ENCODE results near the gene ERFE. TPM values are rescaled to one million over a fixed set of nuclear protein-coding genes. Genes with fewer than 3 reads are reported as not detected.

The ERFE gene
- total RNA-seq, 5 donors from 2014 or later (not counting 1 experiment from before 2014, with no cell fraction given), result not detected

DNA sequence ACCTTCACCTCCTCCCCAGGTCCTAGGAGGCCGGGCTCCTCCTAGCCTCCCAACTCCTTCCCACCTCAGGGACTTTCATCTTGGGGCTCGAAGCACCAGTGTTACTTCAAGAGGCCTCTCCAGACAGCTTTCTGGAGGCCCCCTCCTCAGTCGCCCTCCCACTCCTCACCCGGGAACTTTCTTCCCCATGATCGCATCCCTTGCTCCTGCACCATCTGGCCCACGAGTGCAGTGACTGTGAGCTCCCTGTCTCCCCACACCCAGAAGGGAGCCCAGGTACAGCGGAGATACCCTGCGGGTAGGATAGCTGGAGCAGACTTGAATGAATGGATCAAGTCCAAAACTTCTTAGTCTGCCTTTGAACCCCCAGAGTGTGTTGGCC lies 6.1 kb downstream of the ERFE start:
- Mint-ChIP-seq H3K36me3 (peaks cover 15% of the 10 kb centered on the region), H3K4me1 (peaks cover 6 to 10% (median 7%) of the 10 kb centered on the region in 3 donors), H3K4me3 (peak overlapping the region in 1 of 3 donors; percentile 51), H3K9me3 (no peaks in the 10 kb centered on the region), H3K27ac (no peak overlapping the region), H3K27me3 (peaks cover 7 to 32% of the 10 kb centered on the region in 2 donors)
- H3K4me1 ChIP-seq (ENCODE audit: control insufficient read depth in 1 of 2, extremely low read depth in 1 of 2, insufficient read depth in 2 of 2, low read length in 2 of 2), result peaks cover 0 to 6% of the 10 kb centered on the region in 2 experiments
- DNase-seq, result no peak
- WGBS (ENCODE audit: insufficient coverage), result 93% methylated on average over 6 of the region's 8 CpGs
- H3K36me3 ChIP-seq (ENCODE audit: control insufficient read depth in 2 of 2, extremely low read depth in 1 of 2, insufficient read depth in 1 of 2, low read length in 1 of 2), result peaks cover 7 to 16% of the 10 kb centered on the region in 2 donors
- ChIA-PET POLR2A (no interaction called here), CTCF (no interaction called here)
- H3K27me3 ChIP-seq (replicated peaks in 1 of 2; ENCODE audit: control insufficient read depth in 2 of 2, extremely low read depth in 1 of 2, insufficient read depth in 2 of 2, low read length in 1 of 2), result peaks cover 0 to 48% of the 10 kb centered on the region in 2 experiments
- no peak for ATAC-seq (replicated peaks in 1 of 4)
- no peak overlapping the region for H3K4me3 ChIP-seq (ENCODE audit: control insufficient read depth in 1 of 2, extremely low read depth in 1 of 2, low read length in 1 of 2)
- H3K27ac ChIP-seq (ENCODE audit: low read length), result no peak overlapping the region
- H3K9me3 ChIP-seq, result no peaks in the 10 kb centered on the region

DNA sequence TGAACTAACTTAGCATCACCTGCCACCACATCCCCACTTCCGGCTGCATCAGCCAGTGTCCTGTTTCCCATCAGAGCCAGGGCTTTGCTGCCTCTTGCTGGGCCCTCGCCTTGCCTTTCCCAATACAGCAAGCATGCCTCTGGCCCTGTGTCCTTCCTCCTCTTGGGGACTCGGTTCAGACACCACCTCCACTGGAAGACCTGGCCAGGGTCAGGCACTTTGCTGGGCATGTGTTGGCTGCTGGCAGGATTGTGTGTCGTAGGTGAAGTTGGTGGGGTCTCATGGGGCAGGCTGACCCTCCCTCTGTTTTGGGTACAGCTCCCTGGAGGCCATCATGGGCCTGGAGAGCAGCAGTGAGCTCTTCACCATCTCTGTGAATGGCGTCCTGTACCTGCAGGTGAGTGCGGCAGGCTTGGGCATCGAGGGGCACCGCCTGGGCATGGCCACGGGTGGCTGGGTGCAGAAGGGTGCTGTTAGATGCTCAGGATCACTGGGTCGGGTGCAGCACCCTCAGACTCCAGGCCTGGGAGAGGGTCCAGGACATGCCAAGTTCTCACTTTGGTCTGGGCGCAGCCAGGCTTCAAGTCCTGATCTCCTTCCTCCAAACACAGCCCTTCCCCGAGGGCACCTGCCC lies 6.6 kb downstream of the ERFE start:
- no peaks in the 10 kb centered on the region for H3K9me3 ChIP-seq
- Mint-ChIP-seq H3K27ac (no peak overlapping the region), H3K36me3 (peaks cover 18% of the 10 kb centered on the region), H3K4me3 (peak overlapping the region in 1 of 3 donors; percentile 51), H3K4me1 (peaks cover 6 to 8% (median 7%) of the 10 kb centered on the region in 3 donors), H3K27me3 (peaks cover 7 to 28% of the 10 kb centered on the region in 2 donors), H3K9me3 (no peaks in the 10 kb centered on the region)
- POLR2A ChIA-PET, result no interaction called here
- 90% methylated on average over 9 of the region's 12 CpGs for WGBS (ENCODE audit: insufficient coverage)
- H3K4me1 ChIP-seq (ENCODE audit: control insufficient read depth in 1 of 2, extremely low read depth in 1 of 2, insufficient read depth in 2 of 2, low read length in 2 of 2), result peaks cover 0 to under 1% of the 10 kb centered on the region in 2 experiments
- no peak overlapping the region for H3K4me3 ChIP-seq (ENCODE audit: control insufficient read depth in 1 of 2, extremely low read depth in 1 of 2, low read length in 1 of 2)
- peaks cover 7 to 21% of the 10 kb centered on the region in 2 donors for H3K36me3 ChIP-seq (ENCODE audit: control insufficient read depth in 2 of 2, extremely low read depth in 1 of 2, insufficient read depth in 1 of 2, low read length in 1 of 2)
- DNase-seq, result no peak
- peaks cover 0 to 43% of the 10 kb centered on the region in 2 experiments for H3K27me3 ChIP-seq (replicated peaks in 1 of 2; ENCODE audit: control insufficient read depth in 2 of 2, extremely low read depth in 1 of 2, insufficient read depth in 2 of 2, low read length in 1 of 2)
- no peak for ATAC-seq (replicated peaks in 1 of 4)
- CTCF ChIA-PET, result no interaction called here
- H3K27ac ChIP-seq (ENCODE audit: low read length), result no peak overlapping the region

DNA sequence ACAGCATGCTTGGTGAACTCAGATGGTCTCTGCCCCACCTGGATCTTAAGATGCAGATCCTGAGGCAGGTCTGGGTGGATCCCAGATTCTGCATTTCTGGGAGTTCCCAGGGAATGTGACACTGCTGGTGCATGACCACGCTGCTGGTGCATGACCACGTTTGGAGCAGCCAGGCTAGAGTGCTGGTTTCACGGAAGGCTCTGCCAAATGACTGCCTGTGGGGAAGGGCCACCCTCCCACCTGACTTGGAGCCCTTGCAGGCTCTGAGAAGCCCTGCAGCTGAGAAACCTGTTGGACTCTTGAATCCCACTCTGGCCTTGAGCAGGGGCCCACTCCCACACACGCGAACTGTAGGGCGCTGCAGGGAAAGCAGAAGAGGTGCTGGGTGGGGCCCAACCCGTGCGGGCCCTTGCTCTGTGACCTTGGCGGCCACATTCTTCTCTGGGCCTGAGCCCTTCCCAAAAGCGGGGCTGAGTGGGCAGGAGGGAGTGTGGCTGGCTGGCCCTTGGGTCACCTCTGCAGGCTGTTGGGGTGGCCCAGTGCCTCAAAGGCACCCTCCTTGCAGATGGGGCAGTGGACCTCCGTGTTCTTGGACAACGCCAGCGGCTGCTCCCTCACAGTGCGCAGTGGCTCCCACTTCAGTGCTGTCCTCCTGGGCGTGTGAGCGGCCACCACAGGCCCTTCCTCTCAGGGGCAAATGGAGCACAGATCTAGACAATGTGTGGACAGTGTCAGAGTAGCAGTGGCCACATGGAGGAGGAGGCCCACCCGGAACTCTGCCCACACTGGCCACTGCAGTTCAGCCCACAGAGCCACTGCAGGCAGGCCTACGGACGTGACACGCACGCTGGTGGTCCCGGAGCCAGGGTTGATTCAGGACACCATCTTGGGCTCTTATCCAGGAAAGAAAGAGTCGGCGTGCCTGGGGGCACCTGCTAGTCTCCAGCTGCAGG lies 7.9 kb downstream of the ERFE start:
- no peak for DNase-seq
- peak in 2 of 4 experiments; percentile 9 to 10 for ATAC-seq (replicated peaks in 1 of 4)
- Mint-ChIP-seq H3K36me3 (peaks cover 26% of the 10 kb centered on the region), H3K27me3 (peaks cover 7 to 15% of the 10 kb centered on the region in 2 donors), H3K27ac (no peak overlapping the region), H3K9me3 (no peaks in the 10 kb centered on the region), H3K4me1 (peaks cover 6 to 8% (median 7%) of the 10 kb centered on the region in 3 donors), H3K4me3 (no peak overlapping the region)
- peaks cover 0 to 30% of the 10 kb centered on the region in 2 experiments for H3K27me3 ChIP-seq (replicated peaks in 1 of 2; ENCODE audit: control insufficient read depth in 2 of 2, extremely low read depth in 1 of 2, insufficient read depth in 2 of 2, low read length in 1 of 2)
- no peak overlapping the region for H3K4me3 ChIP-seq (ENCODE audit: control insufficient read depth in 1 of 2, extremely low read depth in 1 of 2, low read length in 1 of 2)
- 93% methylated on average over 22 of the region's 24 CpGs for whole genome bisulfite sequencing (ENCODE audit: insufficient coverage)
- no peak overlapping the region for H3K27ac ChIP-seq (ENCODE audit: low read length)
- CTCF ChIA-PET, result no interaction called here
- H3K4me1 ChIP-seq (ENCODE audit: control insufficient read depth in 1 of 2, extremely low read depth in 1 of 2, insufficient read depth in 2 of 2, low read length in 2 of 2), result no peaks in the 10 kb centered on the region
- H3K9me3 ChIP-seq, result no peaks in the 10 kb centered on the region
- peaks cover 7 to 32% of the 10 kb centered on the region in 2 donors for H3K36me3 ChIP-seq (ENCODE audit: control insufficient read depth in 2 of 2, extremely low read depth in 1 of 2, insufficient read depth in 1 of 2, low read length in 1 of 2)
- POLR2A ChIA-PET, result no interaction called here

DNA sequence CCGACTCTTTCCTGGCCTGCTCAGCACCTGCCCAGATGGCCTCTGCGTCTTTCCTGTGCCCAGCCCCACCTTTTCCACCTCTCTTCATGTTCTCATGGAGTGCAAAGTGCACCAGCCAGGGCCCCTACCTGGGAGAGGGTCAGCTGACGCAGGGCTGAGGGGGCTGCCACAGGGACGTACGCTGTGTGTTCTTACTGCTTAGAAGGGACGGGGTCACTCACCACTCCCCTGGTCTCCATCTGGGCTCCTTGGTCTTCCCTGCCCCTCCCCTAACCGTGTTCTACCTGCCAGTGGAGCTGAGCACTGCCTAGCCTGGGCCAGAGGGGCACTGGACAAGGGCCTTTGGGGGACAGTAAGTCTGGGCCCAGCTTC lies 8.6 kb downstream of the ERFE start:
- no peak overlapping the region for H3K4me3 ChIP-seq (ENCODE audit: control insufficient read depth in 1 of 2, extremely low read depth in 1 of 2, low read length in 1 of 2)
- no peak overlapping the region for H3K4me3 Mint-ChIP-seq
- WGBS (ENCODE audit: insufficient coverage), result 92% methylated on average over 7 of the region's 7 CpGs

DNA sequence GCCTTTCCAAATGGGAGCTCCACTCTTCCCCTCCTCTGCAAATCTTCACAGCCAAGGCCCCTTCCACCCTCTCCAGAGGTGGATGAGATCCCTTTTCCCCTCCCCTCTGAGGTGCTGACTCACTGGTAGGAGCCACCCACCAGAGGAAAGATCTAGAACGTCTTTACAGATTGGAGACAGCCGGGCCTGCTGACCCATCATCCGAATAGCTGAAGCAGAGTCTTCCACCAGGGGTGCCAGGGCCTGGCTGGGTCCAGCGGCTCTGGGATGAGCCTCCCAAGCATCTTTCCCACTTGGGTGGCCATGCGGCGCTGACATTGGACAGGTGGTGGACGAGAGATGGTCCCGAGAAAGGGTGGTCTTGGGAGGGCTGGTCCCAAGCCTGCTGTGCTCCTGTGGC lies 9.0 kb downstream of the ERFE start:
- Mint-ChIP-seq H3K9me3 (no peaks in the 10 kb centered on the region), H3K36me3 (peaks cover 33% of the 10 kb centered on the region), H3K4me1 (peaks cover 6 to 8% (median 7%) of the 10 kb centered on the region in 3 donors), H3K27me3 (peaks cover 7 to 15% of the 10 kb centered on the region in 2 donors), H3K27ac (no peak overlapping the region), H3K4me3 (no peak overlapping the region)
- Histone ChIP-seq H3K27ac (ENCODE audit: low read length) (no peak overlapping the region), H3K4me3 (ENCODE audit: control insufficient read depth in 1 of 2, extremely low read depth in 1 of 2, low read length in 1 of 2) (no peak overlapping the region), H3K9me3 (no peaks in the 10 kb centered on the region), H3K27me3 (replicated peaks in 1 of 2; ENCODE audit: control insufficient read depth in 2 of 2, extremely low read depth in 1 of 2, insufficient read depth in 2 of 2, low read length in 1 of 2) (peaks cover 0 to 20% of the 10 kb centered on the region in 2 experiments), H3K4me1 (ENCODE audit: control insufficient read depth in 1 of 2, extremely low read depth in 1 of 2, insufficient read depth in 2 of 2, low read length in 2 of 2) (no peaks in the 10 kb centered on the region), H3K36me3 (ENCODE audit: control insufficient read depth in 2 of 2, extremely low read depth in 1 of 2, insufficient read depth in 1 of 2, low read length in 1 of 2) (peaks cover 12 to 43% of the 10 kb centered on the region in 2 donors)
- DNase-seq (no peak), ATAC-seq (replicated peaks in 1 of 4) (no peak)
- ChIA-PET POLR2A (no interaction called here), CTCF (no interaction called here)
- 90% methylated on average over 6 of the region's 8 CpGs for WGBS (ENCODE audit: insufficient coverage)

More for the DNA sequence above, 8.6 kb downstream of the ERFE start:
- Mint-ChIP-seq H3K9me3 (no peaks in the 10 kb centered on the region), H3K36me3 (peaks cover 29% of the 10 kb centered on the region), H3K27me3 (peaks cover 7 to 15% of the 10 kb centered on the region in 2 donors), H3K4me1 (peaks cover 6 to 8% (median 7%) of the 10 kb centered on the region in 3 donors), H3K27ac (no peak overlapping the region)
- H3K27me3 ChIP-seq (replicated peaks in 1 of 2; ENCODE audit: control insufficient read depth in 2 of 2, extremely low read depth in 1 of 2, insufficient read depth in 2 of 2, low read length in 1 of 2), result peaks cover 0 to 25% of the 10 kb centered on the region in 2 experiments
- no peak overlapping the region for H3K27ac ChIP-seq (ENCODE audit: low read length)
- ChIA-PET POLR2A (no interaction called here), CTCF (no interaction called here)
- DNase-seq, result no peak
- H3K4me1 ChIP-seq (ENCODE audit: control insufficient read depth in 1 of 2, extremely low read depth in 1 of 2, insufficient read depth in 2 of 2, low read length in 2 of 2), result no peaks in the 10 kb centered on the region
- peaks cover 9 to 39% of the 10 kb centered on the region in 2 donors for H3K36me3 ChIP-seq (ENCODE audit: control insufficient read depth in 2 of 2, extremely low read depth in 1 of 2, insufficient read depth in 1 of 2, low read length in 1 of 2)
- no peaks in the 10 kb centered on the region for H3K9me3 ChIP-seq
- no peak for ATAC-seq (replicated peaks in 1 of 4)

DNA sequence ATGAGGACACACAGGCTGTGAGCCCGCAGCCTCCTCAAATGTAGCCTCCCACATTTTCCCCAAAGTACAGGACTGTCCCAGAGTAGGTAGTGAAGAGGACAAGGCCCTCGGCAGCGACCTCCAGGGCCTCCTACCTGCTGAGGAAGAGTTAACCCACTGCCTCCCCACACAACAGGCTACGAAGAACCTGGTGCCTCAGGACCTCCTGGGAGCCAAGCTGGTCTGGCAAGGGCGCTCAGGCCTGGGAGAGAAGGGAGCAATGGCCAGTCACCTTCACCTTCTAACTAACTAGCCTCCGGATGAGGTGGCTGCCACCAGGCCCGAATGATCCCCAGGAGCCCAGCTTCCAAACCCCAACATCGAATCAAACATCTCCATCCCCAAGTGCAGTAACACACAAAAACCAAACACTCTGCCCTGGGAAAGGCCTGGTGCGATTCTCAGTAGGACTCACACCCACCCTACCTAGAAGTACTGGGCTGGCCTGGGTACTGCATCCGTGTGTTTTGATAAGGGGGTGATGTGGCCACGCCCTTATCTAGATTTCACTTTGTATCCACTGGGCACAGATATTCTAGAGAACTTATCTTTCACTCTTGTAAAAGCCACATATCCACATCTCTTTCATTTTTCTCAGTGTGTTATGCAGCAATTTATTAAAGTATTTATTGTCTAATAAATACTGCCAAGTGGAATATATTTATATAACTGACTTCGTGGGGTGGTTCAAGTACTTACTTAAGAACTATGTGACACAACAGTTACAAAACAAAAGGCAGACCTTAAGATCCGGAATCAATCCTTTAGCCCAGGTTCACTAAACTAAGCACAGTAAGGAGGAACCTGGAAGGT lies 9.7 kb downstream of the ERFE start:
- no peaks in the 10 kb centered on the region for H3K9me3 Mint-ChIP-seq
- 100% methylated on average over 5 of the region's 13 CpGs for WGBS (ENCODE audit: insufficient coverage)
- Histone ChIP-seq H3K4me3 (ENCODE audit: control insufficient read depth in 1 of 2, extremely low read depth in 1 of 2, low read length in 1 of 2) (no peak overlapping the region), H3K4me1 (ENCODE audit: control insufficient read depth in 1 of 2, extremely low read depth in 1 of 2, insufficient read depth in 2 of 2, low read length in 2 of 2) (no peaks in the 10 kb centered on the region), H3K27me3 (replicated peaks in 1 of 2; ENCODE audit: control insufficient read depth in 2 of 2, extremely low read depth in 1 of 2, insufficient read depth in 2 of 2, low read length in 1 of 2) (peaks cover 0 to 14% of the 10 kb centered on the region in 2 experiments), H3K36me3 (ENCODE audit: control insufficient read depth in 2 of 2, extremely low read depth in 1 of 2, insufficient read depth in 1 of 2, low read length in 1 of 2) (peaks cover 12 to 50% of the 10 kb centered on the region in 2 donors), H3K27ac (ENCODE audit: low read length) (no peak overlapping the region), H3K9me3 (no peaks in the 10 kb centered on the region)
- H3K27me3 Mint-ChIP-seq, result peaks cover 7 to 15% of the 10 kb centered on the region in 2 donors
- peaks cover 40% of the 10 kb centered on the region for H3K36me3 Mint-ChIP-seq
- CTCF ChIA-PET, result no interaction called here
- H3K4me3 Mint-ChIP-seq, result no peak overlapping the region
- ATAC-seq (replicated peaks in 1 of 4) (no peak), DNase-seq (no peak)
- POLR2A ChIA-PET, result no interaction called here
- peak overlapping the region in 1 of 2 donors; percentile 28 for H3K27ac Mint-ChIP-seq
- H3K4me1 Mint-ChIP-seq, result peaks cover 6 to 8% (median 7%) of the 10 kb centered on the region in 3 donors

Data from T-cell (primary cell).